Measurements from ENCODE around the gene MMGT1.
A peak's percentile ranks its signal among the peaks of the same experiment; 100 is the strongest.

MMGT1 gene

DNA sequence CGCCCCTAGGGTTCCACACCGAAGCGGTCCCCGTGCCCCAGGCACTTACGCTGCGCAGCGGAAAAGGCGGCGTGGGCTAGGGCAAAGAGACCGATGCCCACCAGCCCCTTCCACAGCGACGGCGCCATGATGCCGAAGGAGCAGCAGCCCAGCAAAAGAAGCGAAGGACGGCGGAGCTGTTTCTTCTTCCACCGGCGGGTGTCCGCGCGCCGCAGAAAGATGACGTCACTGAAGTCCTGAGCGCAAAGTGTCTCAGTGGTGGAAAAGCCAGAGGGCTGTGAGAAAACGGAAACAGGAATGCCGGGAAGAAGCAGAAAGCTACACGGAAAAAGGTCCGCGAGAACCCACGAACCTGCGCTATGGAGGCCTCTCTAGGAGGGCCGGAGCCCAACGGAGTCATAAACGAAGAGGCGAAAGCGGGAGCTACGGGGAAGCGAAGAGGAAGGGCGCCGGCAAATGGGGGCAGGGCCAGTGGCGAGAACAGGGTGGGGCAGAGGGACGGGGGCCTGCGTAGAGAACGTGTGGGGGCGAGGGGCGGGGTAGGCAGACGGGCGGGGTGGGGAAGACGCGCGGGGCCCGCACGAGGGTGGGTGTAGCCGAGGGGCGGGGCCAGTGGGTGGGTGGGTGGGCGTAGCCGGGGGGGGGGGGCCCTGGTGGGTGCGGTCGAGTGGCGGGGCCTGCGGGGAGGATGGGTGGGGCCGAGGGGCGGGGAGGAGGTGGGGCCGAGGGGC lies at the start of gene MMGT1:
Gene MMGT1 (minus strand): TSS at position 441 of the 731 bp plus-strand sequence. CDS start 313 bp downstream, at position 128.
- peak; percentile 46 for DNase-seq (ENCODE audit: low read depth)

GRCh38 chrX:136021903-136022302 lies 48.1 kb upstream of the MMGT1 start:
- DNase-seq (ENCODE audit: low read depth), result no peak

GRCh38 chrX:136021160-136021559 lies 47.4 kb upstream of the MMGT1 start:
- DNase-seq (ENCODE audit: low read depth), result no peak

DNA sequence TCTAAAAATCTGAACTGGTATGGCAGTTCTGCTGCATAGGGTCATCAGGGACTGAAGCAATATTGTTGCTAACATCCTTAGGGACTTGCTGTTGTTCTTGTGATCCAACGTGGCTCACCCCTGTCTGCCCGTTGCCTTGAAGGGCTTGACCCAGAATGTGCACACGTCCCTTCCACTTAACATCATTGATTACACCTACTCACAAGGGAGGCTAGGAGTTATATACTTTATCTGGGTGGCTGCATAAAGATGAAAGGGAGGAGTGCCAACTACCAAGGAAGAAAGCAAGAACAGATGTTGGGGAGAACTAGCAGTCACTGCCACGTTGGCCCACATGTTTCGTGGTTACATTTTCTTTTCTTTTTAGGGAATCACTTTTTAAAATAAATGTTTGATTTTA lies 45.4 kb upstream of the MMGT1 start:
- DNase-seq (ENCODE audit: low read depth), result no peak

GRCh38 chrX:136016881-136017280 lies 43.1 kb upstream of the MMGT1 start:
- no peak for DNase-seq (ENCODE audit: low read depth)

GRCh38 chrX:136015016-136015415 lies 41.2 kb upstream of the MMGT1 start:
- DNase-seq (ENCODE audit: low read depth), result no peak

DNA sequence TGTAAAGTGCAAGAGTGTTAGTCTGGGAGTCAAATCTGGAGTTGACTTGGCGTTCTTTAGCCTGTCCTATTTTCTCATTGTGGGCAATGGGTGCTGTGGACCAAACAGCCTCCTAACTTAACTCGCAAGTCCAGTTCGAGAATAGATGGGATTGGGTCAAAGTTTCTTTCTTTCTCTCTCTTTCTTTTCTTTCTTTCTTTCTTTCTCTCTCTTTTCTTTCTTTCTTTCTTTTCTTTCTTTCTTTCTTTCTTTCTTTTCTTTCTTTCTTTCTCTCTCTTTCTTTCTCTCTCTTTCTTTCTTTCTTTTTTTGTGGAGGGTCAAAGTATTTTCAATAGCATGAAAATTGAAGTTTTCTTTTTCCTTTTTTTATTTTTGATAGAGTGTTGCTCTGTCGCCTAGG lies 14.5 kb upstream of the MMGT1 start:
- no peak for DNase-seq (ENCODE audit: low read depth)

GRCh38 chrX:135985973-135986310 lies 12.2 kb upstream of the MMGT1 start:
- no peak for DNase-seq (ENCODE audit: low read depth)

DNA sequence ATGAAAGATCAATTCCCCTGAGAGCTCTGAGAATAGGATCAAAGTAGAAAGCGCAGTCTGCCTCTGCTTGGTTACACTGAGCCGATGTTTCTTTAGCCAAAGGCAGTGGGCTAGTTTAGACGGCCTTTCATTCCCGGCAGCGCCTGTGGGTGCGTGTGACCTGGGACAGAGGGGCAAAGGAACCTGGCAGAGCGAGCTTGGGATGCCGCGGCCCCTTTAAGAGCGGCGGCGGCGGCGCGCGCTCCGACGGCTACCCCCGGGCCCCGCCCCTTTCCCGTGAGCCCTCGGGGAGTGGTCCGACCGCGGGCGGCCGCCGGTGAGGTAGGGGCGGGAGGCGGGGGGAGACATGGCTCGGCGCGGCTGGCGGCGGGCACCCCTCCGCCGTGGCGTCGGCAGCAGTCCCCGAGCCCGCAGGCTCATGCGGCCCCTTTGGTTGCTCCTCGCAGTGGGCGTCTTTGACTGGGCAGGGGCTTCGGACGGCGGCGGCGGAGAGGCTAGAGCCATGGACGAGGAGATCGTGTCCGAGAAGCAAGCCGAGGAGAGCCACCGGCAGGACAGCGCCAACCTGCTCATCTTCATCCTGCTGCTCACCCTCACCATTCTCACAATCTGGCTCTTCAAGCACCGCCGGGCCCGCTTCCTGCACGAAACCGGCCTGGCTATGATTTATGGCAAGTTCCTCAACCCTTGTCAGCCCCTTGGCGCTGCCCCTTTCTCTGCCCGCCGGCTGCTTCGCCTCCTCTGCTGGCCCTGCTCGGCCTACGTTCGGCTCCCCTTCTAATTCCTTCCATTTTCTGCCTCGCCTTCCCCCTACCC lies 11.6 kb upstream of the MMGT1 start, which contains the start of gene SLC9A6:
Gene SLC9A6 (plus strand): TSS at position 279 of the 816 bp plus-strand sequence. CDS start 224 bp downstream, at position 503.
- peak; percentile 33 for DNase-seq (ENCODE audit: low read depth)

- DNase-seq (ENCODE audit: low read depth), result no peak
Observed at GRCh38 chrX:135984791-135985156, 11.0 kb upstream of the MMGT1 start.

DNA sequence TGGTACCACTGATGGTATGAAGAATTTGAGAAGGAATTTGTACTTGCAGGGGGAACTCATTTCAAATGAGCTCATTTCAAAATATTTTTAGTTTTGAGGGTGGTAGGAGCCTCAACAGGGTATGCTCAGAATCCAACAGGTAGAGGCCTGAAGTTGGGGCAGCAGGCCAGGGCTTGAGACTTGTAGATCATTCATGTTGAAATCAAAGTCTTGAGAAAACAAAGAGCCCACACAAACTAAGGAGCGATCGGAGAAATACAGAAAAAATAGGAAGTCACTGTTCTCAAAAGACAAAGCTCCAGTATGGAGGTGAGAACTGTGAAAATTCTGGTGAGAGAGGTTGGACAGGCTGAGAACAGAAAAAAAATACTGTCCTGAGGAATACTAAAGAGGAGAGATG lies 10.5 kb upstream of the MMGT1 start:
- DNase-seq (ENCODE audit: low read depth), result no peak

- DNase-seq (ENCODE audit: low read depth), result no peak
Observed at GRCh38 chrX:135982860-135983259, 9.1 kb upstream of the MMGT1 start.

GRCh38 chrX:135981668-135982067 lies 7.9 kb upstream of the MMGT1 start:
- DNase-seq (ENCODE audit: low read depth), result no peak

DNA sequence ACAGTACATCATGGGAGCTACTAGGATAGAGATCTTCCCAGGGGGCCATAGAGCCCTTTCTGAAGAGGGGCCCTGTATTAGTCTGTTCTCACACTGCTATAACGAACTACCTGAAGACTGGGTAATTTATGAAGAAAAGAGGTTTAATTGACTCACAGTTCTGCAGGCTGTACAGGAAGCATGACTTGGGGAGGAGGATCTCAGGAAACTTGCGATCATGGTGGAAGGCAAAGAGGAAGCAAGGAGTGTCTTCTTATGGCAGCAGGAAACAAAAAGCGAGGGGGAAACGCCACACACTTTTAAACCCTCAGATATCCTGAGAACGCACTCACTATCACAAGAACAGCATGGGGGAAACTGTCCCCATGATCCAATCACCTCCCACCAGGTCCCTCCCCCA lies 7.2 kb upstream of the MMGT1 start:
- DNase-seq (ENCODE audit: low read depth), result no peak

- no peak for DNase-seq (ENCODE audit: low read depth)
Observed at GRCh38 chrX:135977611-135978010, 3.8 kb upstream of the MMGT1 start.

DNA sequence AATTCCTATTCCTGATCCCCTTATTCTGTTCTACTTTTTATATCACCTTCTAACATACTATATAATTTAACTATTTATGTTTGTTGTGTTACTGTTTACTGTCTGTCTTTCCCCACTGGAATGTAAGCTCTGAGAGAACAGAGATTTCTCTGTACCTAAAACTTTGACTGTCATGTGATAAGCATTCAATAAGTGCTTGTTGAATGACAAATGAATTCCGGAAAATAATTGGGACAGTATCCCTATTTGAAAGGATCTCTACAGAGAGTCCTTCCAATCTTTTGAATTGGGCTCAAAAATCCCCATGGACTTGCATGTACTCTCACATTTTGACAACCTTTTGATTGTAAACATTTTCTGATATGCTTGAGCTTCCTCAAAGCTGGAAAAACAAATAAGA lies 1.6 kb upstream of the MMGT1 start:
- no peak for DNase-seq (ENCODE audit: low read depth)

DNA sequence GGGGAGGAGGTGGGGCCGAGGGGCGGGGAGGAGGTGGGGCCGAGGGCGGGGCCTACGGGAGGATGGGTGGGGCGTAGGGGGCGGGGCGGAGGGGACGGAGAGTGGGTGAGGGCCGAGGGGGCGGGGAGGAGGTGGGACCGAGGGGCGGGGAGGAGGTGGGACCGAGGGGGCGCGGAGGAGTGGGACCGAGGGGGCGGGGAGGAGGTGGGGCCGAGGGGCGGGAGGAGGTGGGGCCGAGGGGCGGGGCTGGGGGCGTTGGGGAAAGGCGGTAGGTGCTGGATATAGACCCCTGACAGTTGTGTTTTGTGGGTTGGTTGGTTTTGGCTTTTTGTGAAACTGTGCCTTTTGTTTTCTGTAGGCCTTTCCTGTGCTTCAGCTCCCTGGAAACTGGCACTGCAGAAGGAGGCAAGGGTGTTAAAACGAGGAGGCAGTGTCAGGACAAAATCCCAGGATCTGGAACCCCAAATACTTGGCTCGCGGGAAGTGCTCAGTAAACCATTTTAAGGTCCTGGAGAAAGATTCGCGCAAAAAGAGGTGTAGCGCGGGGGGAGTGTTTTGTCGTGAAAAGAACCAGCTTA lies 580 bp upstream of the MMGT1 start:
- DNase-seq (ENCODE audit: low read depth), result peak; percentile 39

DNA sequence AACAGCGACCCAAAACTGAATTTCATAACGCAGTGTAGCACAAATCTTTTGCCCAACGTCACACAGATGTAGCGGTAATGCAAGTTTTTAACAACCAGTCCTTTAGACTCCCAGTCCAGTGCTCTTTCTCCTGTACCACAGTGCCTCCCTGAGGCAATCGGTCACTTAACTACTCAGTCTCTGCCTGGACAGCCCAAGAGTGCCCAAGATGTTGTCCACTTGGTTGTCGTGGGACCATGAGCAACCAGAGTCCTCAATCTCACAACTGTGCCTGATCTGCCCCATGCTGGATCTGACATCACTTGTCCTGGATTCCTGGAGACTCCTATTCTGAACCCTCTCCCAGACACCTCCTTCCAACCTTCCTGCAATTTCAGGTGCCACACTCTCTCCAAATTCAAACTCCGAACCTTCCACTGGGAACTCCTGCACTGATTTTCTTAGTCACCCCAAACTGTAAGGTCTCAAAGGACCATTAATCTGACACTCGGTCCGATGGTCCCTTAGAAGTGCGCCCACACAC lies 702 bp downstream of the MMGT1 start:
- no peak for DNase-seq (ENCODE audit: low read depth)

DNA sequence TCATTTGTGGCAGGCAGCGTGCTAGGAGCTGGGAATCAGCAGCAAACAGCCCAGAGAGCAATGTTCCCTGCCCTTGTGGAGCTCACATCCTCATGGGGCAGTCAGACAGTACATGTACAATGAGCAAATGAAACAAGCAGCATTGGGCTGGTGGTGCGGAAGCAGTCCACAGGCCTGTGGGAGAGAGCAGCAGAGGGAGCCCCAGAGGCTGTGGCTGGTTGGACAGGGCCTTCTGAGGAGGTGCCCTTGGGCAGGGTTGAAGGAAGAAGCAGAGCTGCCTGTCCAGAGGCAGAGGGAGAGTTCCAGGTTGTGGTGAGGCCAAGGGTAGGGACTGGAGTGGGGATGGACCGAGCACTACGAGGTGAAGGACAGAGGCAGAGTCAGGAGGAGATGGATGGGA lies 22.5 kb downstream of the MMGT1 start:
- DNase-seq (ENCODE audit: low read depth), result no peak

DNA sequence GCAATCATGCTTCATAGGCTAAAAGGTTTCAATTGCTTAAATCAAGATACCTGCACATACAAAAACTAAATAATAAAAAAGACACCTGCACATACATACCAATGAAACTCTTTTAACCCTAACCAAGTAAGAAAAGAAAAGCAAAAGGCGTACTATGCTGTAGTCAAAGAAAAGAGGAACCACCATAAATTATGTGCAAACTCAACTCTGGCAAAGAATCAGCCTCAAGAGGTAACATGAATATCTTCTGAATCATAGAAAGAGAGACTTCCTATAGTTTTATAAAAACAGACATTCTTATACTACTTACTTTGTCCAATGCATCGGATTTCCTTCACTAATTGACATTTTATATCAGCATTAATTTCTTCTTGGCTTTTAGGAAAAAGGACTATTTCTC lies 29.3 kb downstream of the MMGT1 start:
- no peak for DNase-seq (ENCODE audit: low read depth)

DNA sequence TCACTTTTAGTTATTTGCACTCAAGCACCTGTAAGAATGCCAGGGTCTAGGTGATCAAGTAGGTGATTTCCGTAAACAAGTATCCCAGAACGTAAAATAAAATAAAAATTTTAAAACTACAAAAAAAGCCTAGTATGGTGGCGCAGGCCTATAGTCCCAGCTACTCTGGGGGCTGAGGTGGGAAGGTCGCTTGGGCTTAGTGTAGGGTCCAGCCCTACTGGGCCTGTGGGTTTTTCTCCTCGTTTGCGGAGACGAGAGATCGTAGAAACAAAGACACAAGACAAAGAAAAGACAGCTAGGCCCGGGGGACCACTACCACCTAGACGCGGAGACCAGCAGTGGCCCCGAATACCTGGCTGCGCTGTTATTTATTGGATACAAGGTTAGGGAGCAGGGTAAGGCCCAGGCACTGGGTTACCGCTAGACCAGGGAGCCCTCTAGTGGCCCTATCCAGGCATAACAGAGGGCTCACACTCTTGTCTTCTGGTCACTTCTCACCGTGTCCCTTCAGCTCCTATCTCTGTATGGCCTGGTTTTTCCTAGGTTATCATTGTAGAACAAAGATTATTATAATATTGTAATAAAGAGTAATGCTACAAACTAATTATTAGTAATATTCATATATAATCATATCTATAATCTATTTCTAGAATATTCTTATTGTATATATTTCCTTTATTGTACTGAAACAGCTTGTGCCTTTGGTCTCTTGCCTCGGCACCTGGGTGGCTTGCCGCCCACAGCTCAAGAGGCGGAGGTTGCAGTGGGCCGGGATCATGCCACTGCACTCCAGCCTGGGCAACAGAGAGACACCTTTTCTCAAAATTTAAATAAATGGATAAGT lies 41.9 kb downstream of the MMGT1 start:
- no peak for DNase-seq (ENCODE audit: low read depth)

- DNase-seq (ENCODE audit: low read depth), result no peak
Observed at GRCh38 chrX:135927897-135928296, 45.9 kb downstream of the MMGT1 start.
